WI38 (cell line): ENCODE data around the gene PTPRR.

Experiments used
- H3K4me3 ChIP-seq: 2 replicates; pipeline ENCODE4 v1.5.1; 2011; ENCODE audit warnings: low read depth, mild to moderate bottlenecking, control low read depth, low read length
- TF ChIP-seq, protein P1 (sequence below): IDR thresholded peaks from 2 replicates; pipeline ENCODE4 v1.5.1; 2012; ENCODE audit warnings: low read depth, mild to moderate bottlenecking, control low read depth, low read length

PTPRR gene

DNA sequence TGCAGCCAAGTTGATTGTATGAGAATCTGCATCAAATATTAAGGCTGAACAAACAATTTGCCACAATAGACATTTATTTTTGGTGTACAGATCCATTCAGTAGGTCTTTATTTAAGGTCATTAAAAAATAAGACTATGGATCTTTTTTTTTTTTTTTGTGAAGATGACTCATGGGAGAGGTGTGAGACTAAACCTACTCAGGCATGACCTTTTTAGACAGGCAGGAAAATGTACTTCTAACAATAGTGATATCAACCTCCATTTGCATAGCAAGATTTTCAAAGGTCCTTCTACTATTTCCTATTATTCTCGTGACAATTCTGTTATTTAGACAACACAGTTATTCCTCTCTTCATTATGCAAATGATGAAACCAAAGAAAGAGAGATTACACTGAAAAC is 39.9 kb upstream of the PTPRR start:
- TF ChIP-seq, protein P1, sequence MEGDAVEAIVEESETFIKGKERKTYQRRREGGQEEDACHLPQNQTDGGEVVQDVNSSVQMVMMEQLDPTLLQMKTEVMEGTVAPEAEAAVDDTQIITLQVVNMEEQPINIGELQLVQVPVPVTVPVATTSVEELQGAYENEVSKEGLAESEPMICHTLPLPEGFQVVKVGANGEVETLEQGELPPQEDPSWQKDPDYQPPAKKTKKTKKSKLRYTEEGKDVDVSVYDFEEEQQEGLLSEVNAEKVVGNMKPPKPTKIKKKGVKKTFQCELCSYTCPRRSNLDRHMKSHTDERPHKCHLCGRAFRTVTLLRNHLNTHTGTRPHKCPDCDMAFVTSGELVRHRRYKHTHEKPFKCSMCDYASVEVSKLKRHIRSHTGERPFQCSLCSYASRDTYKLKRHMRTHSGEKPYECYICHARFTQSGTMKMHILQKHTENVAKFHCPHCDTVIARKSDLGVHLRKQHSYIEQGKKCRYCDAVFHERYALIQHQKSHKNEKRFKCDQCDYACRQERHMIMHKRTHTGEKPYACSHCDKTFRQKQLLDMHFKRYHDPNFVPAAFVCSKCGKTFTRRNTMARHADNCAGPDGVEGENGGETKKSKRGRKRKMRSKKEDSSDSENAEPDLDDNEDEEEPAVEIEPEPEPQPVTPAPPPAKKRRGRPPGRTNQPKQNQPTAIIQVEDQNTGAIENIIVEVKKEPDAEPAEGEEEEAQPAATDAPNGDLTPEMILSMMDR: no peak
- H3K4me3 ChIP-seq: no peak overlapping the region

DNA sequence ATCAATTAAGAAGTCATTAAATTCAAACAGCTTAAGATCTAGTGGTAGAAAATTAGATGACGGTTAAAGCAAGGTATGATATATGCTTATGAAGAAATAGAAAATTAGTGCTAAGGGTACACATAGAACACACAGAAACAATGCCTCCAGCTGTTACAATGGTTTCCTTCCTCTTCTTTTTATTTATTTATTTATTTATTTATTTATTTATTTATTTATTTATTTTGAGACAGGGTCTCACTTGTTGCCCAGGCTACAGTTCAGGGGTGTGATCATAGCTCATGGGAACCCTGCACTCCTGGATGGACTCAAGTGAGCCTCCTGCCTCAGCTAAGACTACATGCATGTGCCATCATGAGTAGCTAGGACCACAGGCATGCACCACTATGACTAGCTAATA is 34.9 kb upstream of the PTPRR start:
- TF ChIP-seq, protein P1: no peak
- H3K4me3 ChIP-seq: no peak overlapping the region

DNA sequence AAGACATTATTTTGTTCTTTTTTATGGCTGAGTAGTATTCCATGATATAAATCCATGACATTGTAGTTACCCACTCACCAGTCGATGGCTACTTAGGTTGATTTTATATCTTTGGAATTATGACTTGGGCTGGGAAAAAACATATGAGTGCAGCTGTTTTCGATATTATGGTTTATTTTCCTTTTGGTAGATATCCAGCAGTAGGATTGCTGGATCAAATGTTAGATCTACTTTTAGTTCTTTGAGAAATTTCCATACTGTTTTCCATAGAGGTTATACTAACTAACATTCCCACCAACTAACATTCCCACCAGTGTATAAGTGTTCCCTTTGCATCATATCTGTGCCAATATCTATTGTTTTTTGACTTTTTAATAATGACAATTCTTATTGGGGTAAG is 29.9 kb upstream of the PTPRR start:
- TF ChIP-seq, protein P1: no peak
- no peak overlapping the region for H3K4me3 ChIP-seq

DNA sequence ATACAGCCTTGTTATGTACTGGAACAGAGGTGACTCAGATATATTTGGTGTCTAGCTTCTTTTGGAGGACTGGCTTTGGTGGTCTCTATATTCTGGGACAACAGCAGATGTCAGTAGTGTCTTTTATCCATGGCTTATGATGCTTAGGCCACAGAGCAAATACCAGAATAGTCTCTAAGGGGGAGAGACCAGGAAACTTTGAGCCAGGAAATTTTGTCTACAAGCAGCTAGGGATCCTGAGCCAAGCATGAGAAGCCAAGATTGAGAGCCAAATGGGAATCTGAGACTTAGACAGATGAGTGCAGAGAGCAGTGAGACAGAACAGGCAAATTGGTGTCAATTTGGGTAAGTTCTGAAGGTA is 28.4 kb upstream of the PTPRR start:
- H3K4me3 ChIP-seq: no peak overlapping the region
- TF ChIP-seq, protein P1: no peak

DNA sequence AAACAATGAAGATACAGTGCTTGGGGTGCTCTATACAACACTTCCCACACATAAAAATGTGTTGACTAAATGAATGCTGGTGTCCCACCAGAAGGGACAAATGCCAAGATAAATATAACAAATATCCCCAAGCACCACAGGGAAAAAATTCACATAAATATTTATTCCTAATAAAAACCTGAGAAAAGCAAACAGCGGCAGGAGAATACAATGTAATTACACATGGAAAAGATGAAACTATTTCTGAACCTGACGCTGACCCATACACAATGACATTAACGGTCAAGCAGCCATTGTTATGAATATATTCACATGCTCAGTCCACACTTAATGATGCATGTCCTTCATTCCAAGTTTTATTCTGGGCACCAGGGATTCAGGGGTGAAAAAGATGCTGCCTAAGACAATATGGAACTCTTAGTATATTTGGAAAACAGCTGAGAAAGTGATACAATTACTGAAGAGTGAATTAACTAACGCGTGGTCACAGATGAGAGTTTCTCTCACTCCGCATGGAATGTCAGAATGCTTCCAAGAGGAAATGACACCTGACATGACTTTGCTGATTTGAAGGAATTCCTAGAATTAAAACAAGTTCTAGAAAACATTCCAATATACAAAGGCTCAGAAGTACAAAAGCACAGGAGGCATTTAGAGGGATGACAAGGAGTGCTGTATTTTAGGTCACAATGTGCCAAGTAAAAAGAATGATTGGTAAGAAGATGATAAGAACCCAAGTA is 27.9 kb upstream of the PTPRR start:
- TF ChIP-seq, protein P1: no peak
- H3K4me3 ChIP-seq: no peak overlapping the region

DNA sequence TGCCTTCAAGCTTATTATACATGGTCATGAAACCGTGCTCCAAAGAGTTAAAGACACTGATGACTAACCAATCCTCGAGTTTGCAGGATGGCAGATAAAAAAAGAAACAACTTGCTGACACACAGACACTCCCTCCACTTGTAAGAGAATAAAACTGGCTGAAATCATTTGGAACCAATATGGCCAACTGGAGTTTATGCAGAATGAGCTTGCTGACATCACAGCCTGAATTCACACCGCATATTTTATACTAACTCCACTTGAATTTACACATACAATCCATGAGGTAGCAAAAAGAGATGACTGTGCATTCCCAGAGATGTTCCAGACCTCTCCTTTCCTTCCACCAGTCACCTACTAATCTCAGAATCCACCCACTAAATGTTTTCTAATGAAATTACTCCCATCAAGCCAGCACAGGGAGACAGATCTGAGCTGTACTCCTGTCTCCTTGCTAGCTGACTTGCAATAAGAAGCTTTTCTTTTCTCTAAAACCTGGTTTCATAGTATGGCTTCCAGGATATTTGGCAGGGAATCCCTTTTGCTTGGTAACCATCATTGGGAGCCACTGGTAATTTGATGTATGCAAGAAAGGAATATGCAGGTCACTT is 15.8 kb upstream of the PTPRR start:
- TF ChIP-seq, protein P1: no peak
- H3K4me3 ChIP-seq: no peak overlapping the region

DNA sequence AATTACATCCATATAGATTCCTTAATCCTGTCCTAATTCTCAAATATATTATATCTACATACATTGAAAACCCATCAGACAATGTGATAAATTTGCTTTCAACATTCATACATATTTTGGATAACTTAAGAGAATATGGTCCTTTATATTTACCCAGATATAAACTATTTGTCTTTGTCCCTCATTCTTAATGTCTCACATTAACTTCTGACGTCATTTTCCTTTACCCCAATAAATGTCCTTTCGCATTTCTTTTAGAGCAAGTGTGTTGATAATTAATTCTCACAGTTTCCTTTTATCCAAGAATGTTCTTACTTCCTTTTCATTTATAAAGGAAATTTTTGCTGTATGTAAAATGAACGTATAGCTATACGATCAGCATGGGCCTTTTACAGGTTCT is 12.6 kb upstream of the PTPRR start:
- TF ChIP-seq, protein P1: no peak
- no peak overlapping the region for H3K4me3 ChIP-seq
